ENCODE data around the gene PTPN4.

PTPN4 gene

DNA sequence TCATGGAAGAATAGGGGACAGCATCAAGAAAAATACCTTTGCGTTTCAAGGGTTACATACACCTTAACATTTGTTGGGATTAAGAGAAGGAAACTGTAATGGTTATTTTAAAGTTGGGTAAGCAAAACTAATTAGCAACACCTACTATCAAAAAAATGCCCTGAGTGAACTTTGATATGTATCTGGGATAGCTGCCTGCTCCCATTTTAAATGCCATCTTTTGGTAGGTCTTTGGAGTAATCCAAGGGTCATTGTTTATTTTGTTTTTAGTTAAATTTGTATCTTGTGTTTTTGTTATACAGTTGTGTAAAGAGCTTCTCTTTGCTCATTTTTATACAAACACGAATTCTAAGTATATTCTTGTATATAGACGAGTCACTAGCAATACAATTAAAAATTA lies 9.9 kb downstream of the PTPN4 start:
- H3K9ac ChIP-seq (ENCODE audit: low read length): no peak overlapping the region
- H2BK15ac ChIP-seq (ENCODE audit: low read depth, poor library complexity, severe bottlenecking): no peak overlapping the region
- WGBS: no CpG with 5 or more reads among the region's 3 CpGs
- no peak overlapping the region for H2AFZ ChIP-seq (ENCODE audit: low read depth, low read length)
- no peaks in the 10 kb centered on the region for H3K4me1 ChIP-seq (ENCODE audit: control insufficient read depth, insufficient read depth, low read depth, low read length)
- no peak overlapping the region for H3K4me3 ChIP-seq (ENCODE audit: insufficient read depth in 1 of 2, low read depth in 1 of 2, low read length in 2 of 2)
- H4K8ac ChIP-seq (ENCODE audit: low read length): no peak overlapping the region
- H2AK5ac ChIP-seq (ENCODE audit: low read length, severe bottlenecking): no peak overlapping the region
- no peak overlapping the region for H3K4me2 ChIP-seq (ENCODE audit: low read length, poor library complexity, severe bottlenecking)
- no peak overlapping the region for H3K27ac ChIP-seq (ENCODE audit: low read length, poor library complexity, severe bottlenecking)
- H3K23ac ChIP-seq (ENCODE audit: low read length in 2 of 2): no peak overlapping the region
- no peak for DNase-seq
- H2BK5ac ChIP-seq (ENCODE audit: low read depth, low read length, poor library complexity, severe bottlenecking): no peak overlapping the region
- H3K18ac ChIP-seq (ENCODE audit: low read depth in 1 of 2, low read length in 2 of 2): no peak overlapping the region
- peaks cover 18% of the 10 kb centered on the region for H3K79me1 ChIP-seq (replicated peaks; ENCODE audit: low read length, poor library complexity, severe bottlenecking)
- H3K9me3 ChIP-seq (ENCODE audit: control insufficient read depth, low read length): no peaks in the 10 kb centered on the region
- H4K91ac ChIP-seq (ENCODE audit: low read length): no peak overlapping the region
- H3K4ac ChIP-seq (ENCODE audit: low read depth in 1 of 2, low read length in 2 of 2): no peak overlapping the region
- no peak overlapping the region for H3K14ac ChIP-seq (ENCODE audit: low read length in 2 of 2)
- no peaks in the 10 kb centered on the region for H3K36me3 ChIP-seq (ENCODE audit: control insufficient read depth in 1 of 2, insufficient read depth in 2 of 2, low read depth in 1 of 2, low read length in 2 of 2)
- H2BK12ac ChIP-seq (ENCODE audit: low read length in 2 of 2): no peak overlapping the region
- H2BK120ac ChIP-seq (ENCODE audit: low read depth, low read length): no peak overlapping the region
- H3K27me3 ChIP-seq (ENCODE audit: control insufficient read depth in 1 of 2, insufficient read depth in 1 of 2, low read length in 2 of 2): no peaks in the 10 kb centered on the region

DNA sequence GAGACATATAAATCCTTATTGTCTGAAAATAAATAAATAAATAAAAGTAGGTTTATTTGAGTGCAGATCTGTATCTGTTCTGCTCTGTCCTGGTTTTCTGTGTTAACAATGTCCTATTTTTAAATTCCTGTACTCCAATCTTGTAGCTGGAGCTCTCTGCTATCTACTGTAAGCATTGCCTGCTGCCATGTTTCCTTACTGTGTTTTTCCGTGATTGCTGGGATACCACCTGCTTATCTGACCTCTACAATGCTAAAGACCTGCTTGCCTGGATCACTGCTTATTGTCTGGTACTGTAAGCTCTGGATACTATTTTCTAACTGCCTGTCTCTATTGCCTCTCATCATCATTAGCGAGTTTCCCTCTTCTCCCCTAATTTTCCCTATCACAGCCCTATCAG lies 11.6 kb downstream of the PTPN4 start:
- 100% methylated on average over 1 of the region's 2 CpGs for WGBS
- H3K9me3 ChIP-seq (ENCODE audit: control insufficient read depth, low read length): no peaks in the 10 kb centered on the region
- no peaks in the 10 kb centered on the region for H3K4me1 ChIP-seq (ENCODE audit: control insufficient read depth, insufficient read depth, low read depth, low read length)
- no peak overlapping the region for H4K8ac ChIP-seq (ENCODE audit: low read length)
- H3K4me3 ChIP-seq (ENCODE audit: insufficient read depth in 1 of 2, low read depth in 1 of 2, low read length in 2 of 2): no peak overlapping the region
- no peak overlapping the region for H2AK5ac ChIP-seq (ENCODE audit: low read length, severe bottlenecking)
- H3K4me2 ChIP-seq (ENCODE audit: low read length, poor library complexity, severe bottlenecking): no peak overlapping the region
- no peak overlapping the region for H3K23ac ChIP-seq (ENCODE audit: low read length in 2 of 2)
- H3K4ac ChIP-seq (ENCODE audit: low read depth in 1 of 2, low read length in 2 of 2): no peak overlapping the region
- no peak overlapping the region for H4K91ac ChIP-seq (ENCODE audit: low read length)
- H3K18ac ChIP-seq (ENCODE audit: low read depth in 1 of 2, low read length in 2 of 2): no peak overlapping the region
- no peak overlapping the region for H2AFZ ChIP-seq (ENCODE audit: low read depth, low read length)
- no peak overlapping the region for H2BK120ac ChIP-seq (ENCODE audit: low read depth, low read length)
- H3K79me1 ChIP-seq (replicated peaks; ENCODE audit: low read length, poor library complexity, severe bottlenecking): peaks cover 20% of the 10 kb centered on the region
- H2BK5ac ChIP-seq (ENCODE audit: low read depth, low read length, poor library complexity, severe bottlenecking): no peak overlapping the region
- no peak overlapping the region for H3K9ac ChIP-seq (ENCODE audit: low read length)
- no peak overlapping the region for H2BK12ac ChIP-seq (ENCODE audit: low read length in 2 of 2)
- no peaks in the 10 kb centered on the region for H3K27me3 ChIP-seq (ENCODE audit: control insufficient read depth in 1 of 2, insufficient read depth in 1 of 2, low read length in 2 of 2)
- H3K27ac ChIP-seq (ENCODE audit: low read length, poor library complexity, severe bottlenecking): no peak overlapping the region
- DNase-seq: no peak
- no peak overlapping the region for H3K14ac ChIP-seq (ENCODE audit: low read length in 2 of 2)
- H3K36me3 ChIP-seq (ENCODE audit: control insufficient read depth in 1 of 2, insufficient read depth in 2 of 2, low read depth in 1 of 2, low read length in 2 of 2): no peaks in the 10 kb centered on the region
- H2BK15ac ChIP-seq (ENCODE audit: low read depth, poor library complexity, severe bottlenecking): no peak overlapping the region

DNA sequence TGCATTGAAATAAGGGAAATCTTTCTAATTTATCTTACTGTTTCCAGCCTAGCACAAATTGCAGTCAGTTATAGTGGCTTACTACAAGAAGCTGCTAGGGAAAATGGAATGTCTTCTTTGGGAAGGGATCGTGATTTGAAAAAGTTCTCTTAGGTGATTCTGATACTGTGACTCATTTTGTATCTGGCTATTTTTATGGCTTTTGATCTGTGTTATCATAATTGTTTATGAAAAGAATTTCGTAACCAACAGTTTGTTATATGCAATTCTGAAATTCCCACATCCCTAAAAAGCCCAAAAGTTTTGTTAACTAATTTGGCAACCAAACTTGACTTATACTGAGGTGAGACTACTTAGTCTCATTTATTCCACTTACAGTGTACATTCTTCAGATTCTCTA lies 12.4 kb downstream of the PTPN4 start:
- H2BK5ac ChIP-seq (ENCODE audit: low read depth, low read length, poor library complexity, severe bottlenecking): no peak overlapping the region
- no peak overlapping the region for H3K18ac ChIP-seq (ENCODE audit: low read depth in 1 of 2, low read length in 2 of 2)
- no peak overlapping the region for H2BK12ac ChIP-seq (ENCODE audit: low read length in 2 of 2)
- no peak overlapping the region for H3K23ac ChIP-seq (ENCODE audit: low read length in 2 of 2)
- no peak overlapping the region for H4K8ac ChIP-seq (ENCODE audit: low read length)
- no peak overlapping the region for H3K14ac ChIP-seq (ENCODE audit: low read length in 2 of 2)
- H3K9me3 ChIP-seq (ENCODE audit: control insufficient read depth, low read length): no peaks in the 10 kb centered on the region
- 86% methylated on average over 1 of the region's 2 CpGs for WGBS
- no peak overlapping the region for H3K4ac ChIP-seq (ENCODE audit: low read depth in 1 of 2, low read length in 2 of 2)
- no peak for DNase-seq
- H3K27me3 ChIP-seq (ENCODE audit: control insufficient read depth in 1 of 2, insufficient read depth in 1 of 2, low read length in 2 of 2): no peaks in the 10 kb centered on the region
- H3K9ac ChIP-seq (ENCODE audit: low read length): no peak overlapping the region
- no peak overlapping the region for H2AK5ac ChIP-seq (ENCODE audit: low read length, severe bottlenecking)
- peaks cover 21% of the 10 kb centered on the region for H3K79me1 ChIP-seq (replicated peaks; ENCODE audit: low read length, poor library complexity, severe bottlenecking)
- H3K36me3 ChIP-seq (ENCODE audit: control insufficient read depth in 1 of 2, insufficient read depth in 2 of 2, low read depth in 1 of 2, low read length in 2 of 2): no peaks in the 10 kb centered on the region
- H4K91ac ChIP-seq (ENCODE audit: low read length): no peak overlapping the region
- H2BK15ac ChIP-seq (ENCODE audit: low read depth, poor library complexity, severe bottlenecking): no peak overlapping the region
- H3K4me1 ChIP-seq (ENCODE audit: control insufficient read depth, insufficient read depth, low read depth, low read length): no peaks in the 10 kb centered on the region
- no peak overlapping the region for H2AFZ ChIP-seq (ENCODE audit: low read depth, low read length)
- H3K4me2 ChIP-seq (ENCODE audit: low read length, poor library complexity, severe bottlenecking): no peak overlapping the region
- no peak overlapping the region for H2BK120ac ChIP-seq (ENCODE audit: low read depth, low read length)
- H3K27ac ChIP-seq (ENCODE audit: low read length, poor library complexity, severe bottlenecking): no peak overlapping the region
- H3K4me3 ChIP-seq (ENCODE audit: insufficient read depth in 1 of 2, low read depth in 1 of 2, low read length in 2 of 2): no peak overlapping the region

DNA sequence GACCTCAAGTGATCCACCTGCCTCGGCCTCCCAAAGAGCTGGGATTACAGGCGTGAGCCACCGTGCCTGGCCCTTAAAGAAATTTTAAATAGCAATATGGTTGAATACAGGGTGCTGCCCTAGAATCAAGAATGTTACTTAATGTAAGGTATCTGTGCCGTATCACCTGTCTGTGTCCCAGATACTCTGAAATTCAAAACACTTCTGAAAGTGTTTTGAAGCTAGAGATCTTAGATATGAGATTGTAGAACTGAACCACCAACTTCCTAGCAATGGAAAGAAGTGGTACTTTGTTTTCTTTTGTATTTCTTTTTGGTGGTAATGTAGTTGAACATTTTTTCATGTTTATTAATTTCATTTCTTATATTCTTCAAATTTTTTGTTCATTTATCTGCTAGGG lies 13.0 kb downstream of the PTPN4 start:
- no peak overlapping the region for H4K8ac ChIP-seq (ENCODE audit: low read length)
- H3K23ac ChIP-seq (ENCODE audit: low read length in 2 of 2): no peak overlapping the region
- H2BK12ac ChIP-seq (ENCODE audit: low read length in 2 of 2): no peak overlapping the region
- no peak overlapping the region for H3K27ac ChIP-seq (ENCODE audit: low read length, poor library complexity, severe bottlenecking)
- 93% methylated on average over 4 of the region's 4 CpGs for WGBS
- no peak overlapping the region for H2BK15ac ChIP-seq (ENCODE audit: low read depth, poor library complexity, severe bottlenecking)
- H3K9me3 ChIP-seq (ENCODE audit: control insufficient read depth, low read length): no peaks in the 10 kb centered on the region
- no peak overlapping the region for H2BK5ac ChIP-seq (ENCODE audit: low read depth, low read length, poor library complexity, severe bottlenecking)
- H2AFZ ChIP-seq (ENCODE audit: low read depth, low read length): no peak overlapping the region
- no peaks in the 10 kb centered on the region for H3K27me3 ChIP-seq (ENCODE audit: control insufficient read depth in 1 of 2, insufficient read depth in 1 of 2, low read length in 2 of 2)
- no peak overlapping the region for H4K91ac ChIP-seq (ENCODE audit: low read length)
- H3K79me1 ChIP-seq (replicated peaks; ENCODE audit: low read length, poor library complexity, severe bottlenecking): peaks cover 22% of the 10 kb centered on the region
- H3K4me2 ChIP-seq (ENCODE audit: low read length, poor library complexity, severe bottlenecking): no peak overlapping the region
- H3K4ac ChIP-seq (ENCODE audit: low read depth in 1 of 2, low read length in 2 of 2): no peak overlapping the region
- H3K18ac ChIP-seq (ENCODE audit: low read depth in 1 of 2, low read length in 2 of 2): no peak overlapping the region
- H3K36me3 ChIP-seq (ENCODE audit: control insufficient read depth in 1 of 2, insufficient read depth in 2 of 2, low read depth in 1 of 2, low read length in 2 of 2): no peaks in the 10 kb centered on the region
- no peak overlapping the region for H3K14ac ChIP-seq (ENCODE audit: low read length in 2 of 2)
- H3K4me1 ChIP-seq (ENCODE audit: control insufficient read depth, insufficient read depth, low read depth, low read length): no peaks in the 10 kb centered on the region
- H3K4me3 ChIP-seq (ENCODE audit: insufficient read depth in 1 of 2, low read depth in 1 of 2, low read length in 2 of 2): no peak overlapping the region
- no peak overlapping the region for H2BK120ac ChIP-seq (ENCODE audit: low read depth, low read length)
- H3K9ac ChIP-seq (ENCODE audit: low read length): no peak overlapping the region
- no peak overlapping the region for H2AK5ac ChIP-seq (ENCODE audit: low read length, severe bottlenecking)
- DNase-seq: no peak

Measured in mesenchymal stem cell (in vitro differentiated cells and primary cell).